MM.1S (cell line): ENCODE results near the gene GAB1.

Source experiments
- DNase-seq: peaks from one replicate; pipeline ENCODE4 v3.0.0-alpha.2; 2015
- H2AFZ ChIP-seq: fragments of 300-600 bp; sonication (generic); 2 replicates; pipeline ENCODE4 v1.6.0; 2016; ENCODE audit warnings: antibody characterized with exemption, low read length
- H3F3A ChIP-seq: fragments of 300-600 bp; sonication (generic); 2 replicates; pipeline ENCODE4 v1.6.1; 2016; ENCODE audit warnings: mild to moderate bottlenecking, antibody characterized with exemption, low read length, moderate library complexity, mixed read lengths; ENCODE audit not compliant: insufficient read depth
- H3K27ac ChIP-seq: fragments of 300-600 bp; sonication (generic); 2 replicates; pipeline ENCODE4 v1.5.1; 2016; ENCODE audit warnings: mild to moderate bottlenecking, low read length
- H3K27me3 ChIP-seq: fragments of 300-600 bp; sonication (generic); replicated peaks from 2 replicates; pipeline ENCODE4 v1.6.0; 2016; ENCODE audit warnings: low read length; ENCODE audit not compliant: insufficient read depth
- H3K36me3 ChIP-seq: fragments of 300-600 bp; sonication (generic); replicated peaks from 2 replicates; pipeline ENCODE4 v1.6.1; 2016; ENCODE audit warnings: mild to moderate bottlenecking, low read length, mixed read lengths; ENCODE audit not compliant: insufficient read depth
- H3K4me1 ChIP-seq: fragments of 300-600 bp; sonication (generic); 2 replicates; pipeline ENCODE4 v1.6.1; 2016; ENCODE audit warnings: low read length, mixed read lengths
- H3K4me2 ChIP-seq: fragments of 300-600 bp; sonication (generic); 2 replicates; pipeline ENCODE4 v1.6.0; 2016; ENCODE audit warnings: low read depth, low read length
- H3K4me3 ChIP-seq: fragments of 300-600 bp; sonication (generic); 2 replicates; pipeline ENCODE4 v1.5.1; 2016; ENCODE audit warnings: low read length, mixed read lengths
- H3K79me2 ChIP-seq: fragments of 300-600 bp; sonication (generic); 2 replicates; pipeline ENCODE4 v1.6.1; 2016; ENCODE audit warnings: mixed run types, low read length, mixed read lengths
- H3K9ac ChIP-seq: fragments of 300-600 bp; sonication (generic); 2 replicates; pipeline ENCODE4 v1.6.1; 2016; ENCODE audit warnings: low read length, mixed read lengths
- H3K9me2 ChIP-seq: fragments of 300-600 bp; sonication (generic); replicated peaks from 2 replicates; pipeline ENCODE4 v1.6.1; 2016; ENCODE audit warnings: mild to moderate bottlenecking, low read length, mixed read lengths; ENCODE audit not compliant: insufficient read depth
- H3K9me3 ChIP-seq: fragments of 300-600 bp; sonication (generic); replicated peaks from 2 replicates; pipeline ENCODE4 v1.6.1; 2016; ENCODE audit warnings: mild to moderate bottlenecking, low read length, mixed read lengths; ENCODE audit not compliant: insufficient read depth
- H4K20me1 ChIP-seq: fragments of 300-600 bp; sonication (generic); 2 replicates; pipeline ENCODE4 v1.6.1; 2016; ENCODE audit warnings: mild to moderate bottlenecking, low read length, moderate library complexity, mixed read lengths; ENCODE audit not compliant: insufficient read depth
- CTCF ChIP-seq: fragments of 300-600 bp; sonication (generic); IDR thresholded peaks from 2 replicates; pipeline ENCODE4 v1.5.1; 2016; ENCODE audit warnings: antibody characterized with exemption, low read length, mixed read lengths
- EZH2 ChIP-seq: fragments of 300-600 bp; sonication (generic); optimal IDR thresholded peaks from 2 replicates; pipeline ENCODE3; 2017; ENCODE audit warnings: low read depth, mild to moderate bottlenecking, antibody characterized with exemption, low read length, mixed read lengths
- EZH2phosphoT487 ChIP-seq: fragments of 300-600 bp; sonication (generic); IDR thresholded peaks from 2 replicates; pipeline ENCODE4 v1.6.1; 2018; ENCODE audit warnings: antibody characterized with exemption, low read length

Gene GAB1

GRCh38 chr4:143359644-143360193 is 23.0 kb downstream of the GAB1 start:
- peak overlapping the region; percentile 74 for H3K9ac ChIP-seq
- no peaks in the 10 kb centered on the region for H3K9me2 ChIP-seq
- H3K9me3 ChIP-seq, result no peaks in the 10 kb centered on the region
- no peak for DNase-seq
- TF ChIP-seq EZH2phosphoT487, result no peak
- H3K4me3 ChIP-seq, result peak overlapping the region; percentile 52
- H3K27me3 ChIP-seq, result no peaks in the 10 kb centered on the region
- H3K27ac ChIP-seq, result peak overlapping the region; percentile 98
- no peaks in the 10 kb centered on the region for H4K20me1 ChIP-seq
- H3K36me3 ChIP-seq, result no peaks in the 10 kb centered on the region
- peaks cover 57% of the 10 kb centered on the region for H3F3A ChIP-seq
- H2AFZ ChIP-seq, result no peak overlapping the region
- peaks cover 56% of the 10 kb centered on the region for H3K4me1 ChIP-seq
- peak overlapping the region; percentile 84 for H3K4me2 ChIP-seq
- H3K79me2 ChIP-seq, result peaks cover 66% of the 10 kb centered on the region

- no peak for TF ChIP-seq CTCF
- TF ChIP-seq EZH2, result no peak
- no peak for TF ChIP-seq EZH2phosphoT487
Measured at GRCh38 chr4:143360838-143361625, 24.4 kb downstream of the GAB1 start.

GRCh38 chr4:143362349-143363046 is 25.8 kb downstream of the GAB1 start:
- no peak for DNase-seq
- no peak overlapping the region for H2AFZ ChIP-seq
- no peak overlapping the region for H3K9ac ChIP-seq
- H3K36me3 ChIP-seq, result no peaks in the 10 kb centered on the region
- 0 out of 2 replicates have a peak, but pooled peaks cover 11% of the 10 kb centered on the region for H4K20me1 ChIP-seq
- H3K4me1 ChIP-seq, result peaks cover 40% of the 10 kb centered on the region
- H3K79me2 ChIP-seq, result peaks cover 94% of the 10 kb centered on the region
- peaks cover 29% of the 10 kb centered on the region for H3F3A ChIP-seq
- H3K27ac ChIP-seq, result no peak overlapping the region
- no peak for TF ChIP-seq EZH2
- no peak for TF ChIP-seq CTCF
- TF ChIP-seq EZH2phosphoT487, result no peak
- H3K4me2 ChIP-seq, result no peak overlapping the region
- H3K9me3 ChIP-seq, result no peaks in the 10 kb centered on the region
- H3K27me3 ChIP-seq, result no peaks in the 10 kb centered on the region
- H3K9me2 ChIP-seq, result no peaks in the 10 kb centered on the region
- H3K4me3 ChIP-seq, result no peak overlapping the region

More at GRCh38 chr4:143360838-143361625, 24.4 kb downstream of the GAB1 start:
- no peaks in the 10 kb centered on the region for H3K36me3 ChIP-seq
- no peaks in the 10 kb centered on the region for H3K9me3 ChIP-seq
- 0 out of 2 replicates have a peak, but pooled peaks cover 11% of the 10 kb centered on the region for H4K20me1 ChIP-seq
- peak overlapping the region; percentile 84 for H3K4me2 ChIP-seq
- H3K27ac ChIP-seq, result peak overlapping the region; percentile 98
- no peaks in the 10 kb centered on the region for H3K27me3 ChIP-seq
- no peak for DNase-seq
- peak overlapping the region; percentile 52; the same call in 1 of the 2 replicates for H3K4me3 ChIP-seq
- H3K9ac ChIP-seq, result peak overlapping the region; percentile 74
- H2AFZ ChIP-seq, result no peak overlapping the region
- H3K4me1 ChIP-seq, result peaks cover 46% of the 10 kb centered on the region
- H3K79me2 ChIP-seq, result peaks cover 80% of the 10 kb centered on the region
- H3K9me2 ChIP-seq, result no peaks in the 10 kb centered on the region
- peaks cover 44% of the 10 kb centered on the region for H3F3A ChIP-seq
